ENCODE results near the gene SCML2.
"Not testable (repeated sequence)": the region's sequence is repeated elsewhere in the genome, so short reads cannot be mapped to it uniquely, and the experiment has no call there.

Gene SCML2

DNA sequence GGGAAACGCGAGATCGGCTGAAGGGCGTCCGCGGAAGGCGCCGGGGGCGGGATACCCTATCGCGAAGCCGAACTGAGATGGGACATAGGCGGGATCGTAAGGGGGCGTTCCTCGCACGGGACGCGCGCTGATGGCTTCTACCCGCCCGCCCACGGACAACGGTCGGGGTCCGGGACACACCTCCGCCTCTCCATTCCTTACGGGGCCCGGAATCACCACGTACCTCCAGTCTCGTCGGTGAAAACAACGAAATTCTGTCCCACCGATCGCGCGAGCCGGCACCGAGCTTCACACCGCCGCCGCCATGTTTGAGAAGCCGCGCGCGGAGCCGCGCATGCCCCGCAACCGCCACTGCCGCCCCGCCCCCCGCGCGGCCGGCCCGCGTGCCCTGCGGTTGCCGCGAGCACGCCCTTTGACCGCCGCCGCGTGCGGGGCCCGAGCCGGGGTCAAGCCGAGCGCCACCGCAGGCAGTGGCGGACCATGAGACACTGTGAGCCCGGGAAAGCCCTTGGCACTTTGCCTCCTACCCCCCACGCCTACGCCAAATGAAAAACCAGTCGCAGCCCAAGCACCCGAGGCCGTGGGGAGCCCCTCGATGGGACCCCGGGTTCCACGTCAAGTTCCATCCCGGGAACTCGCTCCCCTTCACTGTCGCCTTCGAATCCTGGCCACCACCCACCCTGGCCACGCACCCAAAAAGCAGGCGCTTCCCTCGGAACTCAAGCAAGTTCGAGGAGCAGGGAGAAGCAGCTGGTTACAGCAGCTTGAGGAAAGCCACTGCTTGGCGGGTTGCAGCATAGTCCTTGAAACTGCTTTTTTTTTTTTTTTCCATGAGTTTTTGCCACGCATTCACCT is at the start of gene SCML2:
TSS of gene SCML2 (minus strand) at position 320 of the 855 bp plus-strand sequence. CDS start 20,617 bp downstream, outside the sequence.
- in situ Hi-C loops (cut with MboI; ENCODE audit: low pct_unique_long_range_greater_than_20kb, low sequenced_read_pairs, unreplicated experiment) = no loop called here
- DNase-seq (ENCODE audit: low spot score) = peak; percentile 48
- TF ChIP-seq, protein P1, sequence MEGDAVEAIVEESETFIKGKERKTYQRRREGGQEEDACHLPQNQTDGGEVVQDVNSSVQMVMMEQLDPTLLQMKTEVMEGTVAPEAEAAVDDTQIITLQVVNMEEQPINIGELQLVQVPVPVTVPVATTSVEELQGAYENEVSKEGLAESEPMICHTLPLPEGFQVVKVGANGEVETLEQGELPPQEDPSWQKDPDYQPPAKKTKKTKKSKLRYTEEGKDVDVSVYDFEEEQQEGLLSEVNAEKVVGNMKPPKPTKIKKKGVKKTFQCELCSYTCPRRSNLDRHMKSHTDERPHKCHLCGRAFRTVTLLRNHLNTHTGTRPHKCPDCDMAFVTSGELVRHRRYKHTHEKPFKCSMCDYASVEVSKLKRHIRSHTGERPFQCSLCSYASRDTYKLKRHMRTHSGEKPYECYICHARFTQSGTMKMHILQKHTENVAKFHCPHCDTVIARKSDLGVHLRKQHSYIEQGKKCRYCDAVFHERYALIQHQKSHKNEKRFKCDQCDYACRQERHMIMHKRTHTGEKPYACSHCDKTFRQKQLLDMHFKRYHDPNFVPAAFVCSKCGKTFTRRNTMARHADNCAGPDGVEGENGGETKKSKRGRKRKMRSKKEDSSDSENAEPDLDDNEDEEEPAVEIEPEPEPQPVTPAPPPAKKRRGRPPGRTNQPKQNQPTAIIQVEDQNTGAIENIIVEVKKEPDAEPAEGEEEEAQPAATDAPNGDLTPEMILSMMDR (IDR thresholded peaks at IDR 0.05; ENCODE audit: extremely low read depth, insufficient read depth, missing control alignments) = no peak

DNA sequence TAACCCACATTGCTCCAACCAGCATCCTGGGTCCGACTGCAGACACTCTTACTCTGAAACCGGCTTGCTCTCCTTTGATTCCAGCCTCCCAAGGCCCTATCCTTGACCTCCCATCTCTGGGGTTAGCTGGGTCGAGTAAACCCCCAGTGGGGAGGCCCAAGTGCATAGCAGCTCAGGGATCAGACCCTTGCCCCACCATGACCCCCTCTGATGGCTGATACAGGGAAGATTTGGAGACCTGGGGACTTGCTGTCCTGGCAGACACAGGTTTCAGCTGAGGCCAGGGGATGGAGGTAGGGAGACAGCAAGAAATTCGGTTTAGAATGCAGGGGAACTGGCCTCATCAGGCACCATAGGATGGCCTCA is 47.3 kb upstream of the SCML2 start:
- TF ChIP-seq, protein P1 (IDR thresholded peaks at IDR 0.05; ENCODE audit: extremely low read depth, insufficient read depth, missing control alignments) = no peak
- in situ Hi-C loops (cut with MboI; ENCODE audit: low pct_unique_long_range_greater_than_20kb, low sequenced_read_pairs, unreplicated experiment) = loop anchor here (25.0 kb wide), 1 partner anchor 485 kb away; no protein-coding TSS in a partner anchor
- DNase-seq (ENCODE audit: low spot score) = no peak

- TF ChIP-seq, protein P1 (IDR thresholded peaks at IDR 0.05; ENCODE audit: extremely low read depth, insufficient read depth, missing control alignments) = no peak
- DNase-seq (ENCODE audit: low spot score) = no peak
- in situ Hi-C loops (cut with MboI; ENCODE audit: low pct_unique_long_range_greater_than_20kb, low sequenced_read_pairs, unreplicated experiment) = no loop called here
These were observed 40.0 kb upstream of the SCML2 start for GRCh38 chrX:18394477-18394876.

- in situ Hi-C loops (cut with MboI; ENCODE audit: low pct_unique_long_range_greater_than_20kb, low sequenced_read_pairs, unreplicated experiment) = no loop called here
- DNase-seq (ENCODE audit: low spot score) = peak; percentile 63
These were observed 36.6 kb upstream of the SCML2 start for GRCh38 chrX:18390941-18391538.

DNA sequence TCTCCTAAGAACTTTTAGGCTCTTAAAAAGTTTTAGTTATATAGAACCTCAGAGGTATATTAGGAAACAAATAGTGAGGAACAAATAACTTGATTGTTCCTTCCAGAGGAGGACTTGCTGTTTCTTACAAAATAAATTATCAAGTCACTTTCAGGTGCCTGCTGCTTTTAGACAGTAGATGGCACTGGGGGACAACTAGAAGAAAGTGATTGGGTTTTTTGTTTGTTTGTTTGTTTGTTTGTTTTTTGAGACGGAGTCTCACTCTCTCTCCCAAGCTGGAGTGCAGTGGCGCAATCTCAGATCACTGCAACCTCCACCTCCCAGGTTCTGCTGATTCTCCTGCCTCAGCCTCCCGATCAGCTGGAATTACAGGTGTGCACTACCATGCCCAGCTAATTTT is 35.5 kb upstream of the SCML2 start:
- in situ Hi-C loops (cut with MboI; ENCODE audit: low pct_unique_long_range_greater_than_20kb, low sequenced_read_pairs, unreplicated experiment) = loop anchor here (10.0 kb wide), 1 partner anchor 945 kb away; no protein-coding TSS in a partner anchor
- DNase-seq (ENCODE audit: low spot score) = no peak
- TF ChIP-seq, protein P1 (IDR thresholded peaks at IDR 0.05; ENCODE audit: extremely low read depth, insufficient read depth, missing control alignments) = peak; percentile 34

More at GRCh38 chrX:18390941-18391538, 36.6 kb upstream of the SCML2 start:
- TF ChIP-seq, protein P1 (IDR thresholded peaks at IDR 0.05; ENCODE audit: extremely low read depth, insufficient read depth, missing control alignments) = peak; percentile 69

DNA sequence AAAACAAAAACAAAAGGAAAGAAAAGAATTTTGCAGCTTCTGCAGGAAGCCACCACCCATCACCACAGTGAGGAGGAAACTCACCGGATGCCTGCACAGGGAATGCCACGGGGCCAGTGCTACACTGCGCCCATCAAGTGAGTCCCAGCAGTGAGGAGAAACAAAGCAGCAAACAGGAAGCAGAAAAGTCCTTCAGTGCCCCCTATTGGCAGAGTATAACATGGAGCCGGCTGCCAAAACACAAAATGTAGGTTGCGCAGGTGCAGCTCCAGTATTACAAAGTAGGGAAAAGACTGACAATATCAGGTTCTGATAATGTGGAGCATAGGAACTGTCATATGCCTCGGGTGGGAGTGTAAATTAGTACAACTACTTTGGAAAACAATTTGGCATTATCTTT is 23.3 kb upstream of the SCML2 start:
- DNase-seq (ENCODE audit: low spot score) = no peak
- TF ChIP-seq, protein P1 (IDR thresholded peaks at IDR 0.05; ENCODE audit: extremely low read depth, insufficient read depth, missing control alignments) = peak; percentile 70
- in situ Hi-C loops (cut with MboI; ENCODE audit: low pct_unique_long_range_greater_than_20kb, low sequenced_read_pairs, unreplicated experiment) = no loop called here

DNA sequence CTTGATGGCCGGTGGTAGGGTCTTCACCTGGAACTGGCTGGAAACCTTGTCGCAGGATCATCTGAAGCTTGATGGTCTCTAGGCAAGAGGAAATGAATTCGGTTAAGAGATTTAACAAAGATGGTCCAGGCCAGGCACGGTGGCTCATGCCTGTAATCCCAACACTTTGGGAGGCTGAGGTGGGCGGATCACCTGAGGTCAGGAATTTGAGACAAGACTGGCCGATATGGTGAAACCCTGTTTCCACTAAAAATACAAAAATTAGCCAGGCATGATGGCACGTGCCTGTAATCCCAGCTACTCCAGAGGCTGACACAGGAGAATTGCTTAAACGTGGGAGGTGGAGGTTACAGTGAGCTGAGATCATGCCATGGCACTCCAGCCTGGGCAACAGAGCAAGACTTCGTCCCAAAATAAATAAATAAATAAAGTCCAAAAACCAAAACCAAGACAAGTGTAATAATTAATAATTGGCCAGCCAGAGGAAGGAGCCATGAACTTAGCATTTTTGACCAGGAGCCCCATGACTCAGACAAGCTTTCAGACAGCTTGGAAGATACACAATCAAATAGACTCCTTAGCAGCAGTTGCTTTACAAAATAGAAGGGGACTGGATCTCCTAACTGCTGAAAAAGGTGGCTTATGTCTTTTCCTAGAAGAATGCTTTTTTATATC is 20.8 kb upstream of the SCML2 start:
- in situ Hi-C loops (cut with MboI; ENCODE audit: low pct_unique_long_range_greater_than_20kb, low sequenced_read_pairs, unreplicated experiment); DNase-seq (ENCODE audit: low spot score): not testable (repeated sequence)

DNA sequence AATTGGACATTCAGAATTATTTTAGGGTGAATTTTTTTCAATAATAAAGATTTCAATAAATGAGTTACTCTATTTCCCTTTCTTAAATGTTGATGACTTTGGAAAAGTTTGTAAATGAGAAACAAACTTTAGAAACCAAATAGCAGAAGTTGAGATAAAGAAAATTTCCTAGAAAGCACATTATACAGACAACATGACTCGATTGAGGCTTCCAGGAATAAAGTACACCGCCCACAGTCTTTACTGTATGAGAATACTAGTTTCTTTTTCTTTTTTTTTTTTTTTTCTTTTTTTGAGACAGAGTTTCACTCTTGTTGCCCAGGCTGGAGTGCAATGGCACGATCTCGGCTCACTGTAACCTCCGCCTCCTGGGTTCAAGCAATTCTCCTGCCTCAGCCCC is 14.6 kb upstream of the SCML2 start:
- DNase-seq (ENCODE audit: low spot score); in situ Hi-C loops (cut with MboI; ENCODE audit: low pct_unique_long_range_greater_than_20kb, low sequenced_read_pairs, unreplicated experiment): not testable (repeated sequence)
